Endothelial cell of umbilical vein (primary cell): ENCODE results near the gene DMD. TPM values are rescaled to one million over a fixed set of nuclear protein-coding genes. Genes with fewer than 3 reads are reported as not detected.

Experiments
- BruUV-seq: library from RNA; stranded (reverse); fragments of 400-500 nt; replicated peaks from 2 replicates; lab custom pipeline; 2021; lab: Mats Ljungman, UMichigan
- CTCF ChIA-PET: fragments of 300-600, 350-600 bp; sonication (Branson Sonifier 250); formaldehyde crosslinking; loops from one replicate; lab custom pipeline; 2021; ENCODE audit warnings: antibody characterized with exemption, inconsistent platforms; lab: Charles Lee
- POLR2A ChIA-PET: fragments of 300-600, 350-600 bp; sonication (Branson Sonifier 250); formaldehyde crosslinking; loops from one replicate; lab custom pipeline; 2021; ENCODE audit warnings: antibody characterized with exemption, inconsistent platforms; lab: Charles Lee
- DNase-seq: peaks from one replicate; pipeline ENCODE4 v3.0.0-alpha.2; 2011; ENCODE audit warnings: low read depth, low spot score
- FAIRE-seq: peaks from 2 replicates; lab custom pipeline; 2011; peaks lifted over from hg19 to GRCh38; lab: Jason Lieb, UNC
- H2AFZ ChIP-seq: 2 replicates; pipeline ENCODE4 v1.6.0; 2012; ENCODE audit warnings: low read depth, low read length, control low read depth, inconsistent platforms
- H3K27ac ChIP-seq: 2 replicates; pipeline ENCODE4 v1.5.1; 2011; ENCODE audit warnings: low read depth, mild to moderate bottlenecking, control low read depth, low read length, moderate library complexity; ENCODE audit not compliant: insufficient read depth
- H3K27me3 ChIP-seq, 2 experiments: 2 replicates each; pipeline versions ENCODE4 v1.6.0 to v1.6.1; 2011; ENCODE audit warnings: low read length in 2 of 2, mixed read lengths in 1 of 2; ENCODE audit not compliant: control insufficient read depth in 2 of 2, insufficient read depth in 2 of 2
- H3K36me3 ChIP-seq, 2 experiments: 2 replicates in 1 of 2; 3 replicates in 1 of 2; pipeline ENCODE4 v1.5.1; 2011; ENCODE audit warnings: low read length in 2 of 2, mild to moderate bottlenecking in 1 of 2, moderate library complexity in 1 of 2; ENCODE audit not compliant: control insufficient read depth in 2 of 2, insufficient read depth in 2 of 2; ENCODE audit errors: extremely low read depth in 1 of 2
- H3K4me1 ChIP-seq: 3 replicates; pipeline ENCODE4 v1.5.1; 2011; ENCODE audit warnings: mild to moderate bottlenecking, low read length; ENCODE audit not compliant: control insufficient read depth, insufficient read depth; ENCODE audit errors: extremely low read depth
- H3K4me2 ChIP-seq: 2 replicates; pipeline ENCODE4 v1.6.1; 2011; ENCODE audit warnings: low read length, control low read depth, mixed read lengths; ENCODE audit not compliant: insufficient read depth
- H3K4me3 ChIP-seq, 3 experiments: fragments of 200-600 bp in 1 of 3; sonication (generic), shearing (Covaris generic) in 1 of 3; replicated peaks in 1 of 3; 2 replicates each; pipeline ENCODE4 v1.5.1; 2011 to 2016; ENCODE audit warnings: control low read depth in 3 of 3, low read length in 3 of 3, mild to moderate bottlenecking in 2 of 3, inconsistent platforms in 1 of 3, low read depth in 1 of 3, moderate library complexity in 1 of 3; ENCODE audit not compliant: insufficient read depth in 1 of 3
- H3K79me2 ChIP-seq: 2 replicates; pipeline ENCODE4 v1.6.0; 2012; ENCODE audit warnings: low read length, inconsistent platforms; ENCODE audit not compliant: control insufficient read depth, insufficient read depth
- H3K9ac ChIP-seq: replicated peaks from 2 replicates; pipeline ENCODE3; 2011; ENCODE audit warnings: low read length, control low read depth; ENCODE audit not compliant: insufficient read depth; ENCODE audit errors: extremely low read depth
- H3K9me1 ChIP-seq: replicated peaks from 3 replicates; pipeline ENCODE4 v1.6.0; 2011; ENCODE audit warnings: mild to moderate bottlenecking, low read length; ENCODE audit not compliant: control insufficient read depth, insufficient read depth; ENCODE audit errors: extremely low read depth
- H3K9me3 ChIP-seq: replicated peaks from 2 replicates; pipeline ENCODE4 v1.5.1; 2012; ENCODE audit warnings: low read length, inconsistent platforms; ENCODE audit not compliant: control insufficient read depth, insufficient read depth
- H4K20me1 ChIP-seq: replicated peaks from 2 replicates; pipeline ENCODE3; 2011; ENCODE audit warnings: mild to moderate bottlenecking, low read length; ENCODE audit not compliant: control insufficient read depth, insufficient read depth; ENCODE audit errors: extremely low read depth
- CTCF ChIP-seq, 2 donors: IDR thresholded peaks; 1 replicate in 1 of 2; 2 replicates in 1 of 2; pipeline ENCODE4 v1.5.1; 2011; ENCODE audit warnings: low read length in 2 of 2, mild to moderate bottlenecking in 2 of 2, moderate library complexity in 2 of 2, control low read depth in 1 of 2, inconsistent platforms in 1 of 2, low read depth in 1 of 2; ENCODE audit not compliant: insufficient read depth in 1 of 2; ENCODE audit errors: extremely low read depth in 1 of 2
- EZH2 ChIP-seq: IDR thresholded peaks from 2 replicates; pipeline ENCODE4 v1.6.1; 2012; ENCODE audit warnings: borderline replicate concordance, low read depth, mild to moderate bottlenecking, moderate library complexity, low read length, inconsistent platforms; ENCODE audit not compliant: severe bottlenecking
- FOS ChIP-seq: IDR thresholded peaks from 2 replicates; pipeline ENCODE4 v1.6.1; 2011; ENCODE audit warnings: mild to moderate bottlenecking, low read length, moderate library complexity, borderline replicate concordance; ENCODE audit not compliant: insufficient read depth
- GATA2 ChIP-seq: IDR thresholded peaks from 2 replicates; pipeline ENCODE4 v1.7.0; 2011; ENCODE audit warnings: low read depth, mild to moderate bottlenecking, moderate library complexity, mixed read lengths, low read length; ENCODE audit not compliant: insufficient read length, insufficient read depth
- JUN ChIP-seq: IDR thresholded peaks from 2 replicates; pipeline ENCODE4 v1.6.1; 2011; ENCODE audit warnings: borderline replicate concordance, low read depth; ENCODE audit not compliant: insufficient read length, insufficient read depth
- MAX ChIP-seq: IDR thresholded peaks from 2 replicates; pipeline ENCODE4 v1.6.1; 2011; ENCODE audit not compliant: insufficient read depth, insufficient read length
- MYC ChIP-seq: IDR thresholded peaks from one replicate; pipeline ENCODE4 v1.6.1; 2011; ENCODE audit warnings: mild to moderate bottlenecking, low read depth, low read length
- POLR2A ChIP-seq: IDR thresholded peaks from 2 replicates; pipeline ENCODE4 v1.6.1; 2012; ENCODE audit warnings: low read depth, mild to moderate bottlenecking, control low read depth, low read length
- POLR2AphosphoS5 ChIP-seq: IDR thresholded peaks from 2 replicates; pipeline ENCODE4 v1.6.1; 2012; ENCODE audit warnings: low read depth, mild to moderate bottlenecking, control low read depth, low read length, moderate library complexity; ENCODE audit not compliant: insufficient read depth
- dilution Hi-C: fragments of 300-500 bp; cut with MboI; formaldehyde crosslinking; loops from one replicate; pipeline ENCODE4 v1.15.0; 2019; ENCODE audit warnings: low sequenced_read_pairs; ENCODE audit not compliant: extremely low pct_ligation_motif_present
- intact Hi-C: fragments of 100-400 bp; cut with micrococcal nuclease; formaldehyde crosslinking; loops from one replicate; pipeline ENCODE4 v1.10.0; 2022
- polyA plus RNA-seq, 4 experiments: library from polyadenylated mRNA; depleted of rRNA in 3 of 4; stranded (reverse) in 3 of 4; unstranded in 1 of 4; fragments of >200 nt; gene quantifications; 2 replicates each; pipeline versions ENCODE4 v1.2.1 to v1.2.3, GENCODE V29; 2011 to 2012; ENCODE audit warnings: missing spikeins in 1 of 4
- total RNA-seq: library from RNA; stranded (reverse); gene quantifications from 2 replicates; pipeline ENCODE4 v1.2.3, GENCODE V29; 2021

Gene DMD
- total and polyA plus RNA-seq, 2 donors (not counting 3 experiments of a cell fraction or from before 2014, with no cell fraction given), result 7.3 to 9.0 TPM

- POLR2A ChIA-PET, result no interaction called here
- H3K36me3 ChIP-seq, result no peaks in the 10 kb centered on the region
- H3K4me3 ChIP-seq, result no peak overlapping the region
- peaks cover 6% of the 10 kb centered on the region for H3K4me1 ChIP-seq
- TF ChIP-seq GATA2 (no peak), POLR2A (no peak), CTCF (IDR thresholded peaks at IDR 0.05; ENCODE audit: extremely low read depth in 1 of 2, insufficient read depth in 1 of 2, low read depth in 1 of 2, low read length in 2 of 2) (no peak), FOS (no peak), MYC (no peak), EZH2 (no peak), MAX (no peak), JUN (no peak), POLR2AphosphoS5 (no peak)
- H3K27me3 ChIP-seq, result no peaks in the 10 kb centered on the region
- H3K9me1 ChIP-seq, result no peaks in the 10 kb centered on the region
- H4K20me1 ChIP-seq, result no peaks in the 10 kb centered on the region
- no peak for FAIRE-seq
- H3K9me3 ChIP-seq, result no peaks in the 10 kb centered on the region
- H3K4me2 ChIP-seq, result no peak overlapping the region
- dilution Hi-C loops (no loop called here), intact Hi-C loops (no loop called here)
- H2AFZ ChIP-seq, result no peak overlapping the region
- DNase-seq, result peak; percentile 39
- no peak overlapping the region for H3K27ac ChIP-seq
- no peak overlapping the region for H3K9ac ChIP-seq
- BruUV-seq, result no TSS peak
- CTCF ChIA-PET, result interaction anchor here (1.0 kb wide), 1 partner anchor 8 kb away, joined by 3 read pairs; no protein-coding TSS in a partner anchor
- H3K79me2 ChIP-seq, result no peaks in the 10 kb centered on the region
Measured at GRCh38 chrX:31508338-31508737, 1703.0 kb downstream of the DMD start.
